ENCODE measurements around the gene NTRK2.

DNA sequence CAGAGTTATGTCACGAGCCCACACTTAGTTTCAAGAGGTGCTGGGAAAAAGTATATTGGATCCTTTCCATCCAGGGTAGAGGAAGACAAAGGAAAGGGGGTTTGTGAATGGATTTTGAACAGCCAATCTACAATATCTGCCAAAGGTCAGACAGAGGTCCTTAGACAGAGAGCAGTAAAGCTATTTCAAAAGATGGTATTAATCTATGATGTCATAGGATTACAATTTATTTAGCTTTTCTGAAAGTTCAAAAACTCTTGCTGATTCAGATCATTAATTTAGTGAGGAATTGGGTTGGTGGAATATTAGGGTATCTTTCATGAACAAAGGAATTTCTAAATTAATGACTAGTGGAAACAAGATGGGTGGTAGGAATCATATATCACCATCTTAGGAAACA is 126.9 kb downstream of the NTRK2 start:
- no peak for TF ChIP-seq BHLHE40 (IDR thresholded peaks at IDR 0.05; ENCODE audit: borderline replicate concordance)
- no peak for TF ChIP-seq TARDBP (IDR thresholded peaks at IDR 0.05)
- no peak for TF ChIP-seq SP1 (IDR thresholded peaks at IDR 0.05)
- TF ChIP-seq CTBP1 (IDR thresholded peaks at IDR 0.05; ENCODE audit: borderline replicate concordance), result no peak
- no peak for TF ChIP-seq ZNF384 (IDR thresholded peaks at IDR 0.05)

Measured in HEK293T (cell line).